IMR-90 (cell line): ENCODE data around the gene FARS2.

Experiments
- CEBPB ChIP-seq: IDR thresholded peaks from 2 replicates; pipeline ENCODE4 v1.6.1; 2012; ENCODE audit warnings: low read depth, low read length, improper control_type of control experiment
- CHD1 ChIP-seq: IDR thresholded peaks from 2 replicates; pipeline ENCODE4 v1.6.1; 2012; ENCODE audit warnings: low read depth, low read length, improper control_type of control experiment
- FOS ChIP-seq: fragments of 150-350 bp; IDR thresholded peaks from 2 replicates; pipeline ENCODE4 v1.6.1; 2016; ENCODE audit warnings: low read depth, low read length
- MAFK ChIP-seq: IDR thresholded peaks from 2 replicates; pipeline ENCODE4 v1.6.1; 2012; ENCODE audit warnings: low read depth, low read length, improper control_type of control experiment
- POLR2A ChIP-seq: IDR thresholded peaks from 2 replicates; pipeline ENCODE4 v1.6.1; 2012; ENCODE audit warnings: mild to moderate bottlenecking, low read depth, low read length
- TF ChIP-seq, protein P1 (sequence below): conservative IDR thresholded peaks from 2 replicates; pipeline ENCODE4 v1.5.1; 2012; ENCODE audit warnings: mild to moderate bottlenecking, low read depth, low read length, improper control_type of control experiment
- TF ChIP-seq, protein P2 (sequence below): fragments of 150-350 bp; IDR thresholded peaks from 2 replicates; pipeline ENCODE4 v1.6.1; 2017; ENCODE audit warnings: mild to moderate bottlenecking, antibody characterized with exemption, low read length, low read depth
- TF ChIP-seq, protein P3 (sequence below): fragments of 150-350 bp; IDR thresholded peaks from 2 replicates; pipeline ENCODE4 v1.6.1; 2016; ENCODE audit warnings: low read depth, mild to moderate bottlenecking, low read length, moderate library complexity, borderline replicate concordance

DNA sequence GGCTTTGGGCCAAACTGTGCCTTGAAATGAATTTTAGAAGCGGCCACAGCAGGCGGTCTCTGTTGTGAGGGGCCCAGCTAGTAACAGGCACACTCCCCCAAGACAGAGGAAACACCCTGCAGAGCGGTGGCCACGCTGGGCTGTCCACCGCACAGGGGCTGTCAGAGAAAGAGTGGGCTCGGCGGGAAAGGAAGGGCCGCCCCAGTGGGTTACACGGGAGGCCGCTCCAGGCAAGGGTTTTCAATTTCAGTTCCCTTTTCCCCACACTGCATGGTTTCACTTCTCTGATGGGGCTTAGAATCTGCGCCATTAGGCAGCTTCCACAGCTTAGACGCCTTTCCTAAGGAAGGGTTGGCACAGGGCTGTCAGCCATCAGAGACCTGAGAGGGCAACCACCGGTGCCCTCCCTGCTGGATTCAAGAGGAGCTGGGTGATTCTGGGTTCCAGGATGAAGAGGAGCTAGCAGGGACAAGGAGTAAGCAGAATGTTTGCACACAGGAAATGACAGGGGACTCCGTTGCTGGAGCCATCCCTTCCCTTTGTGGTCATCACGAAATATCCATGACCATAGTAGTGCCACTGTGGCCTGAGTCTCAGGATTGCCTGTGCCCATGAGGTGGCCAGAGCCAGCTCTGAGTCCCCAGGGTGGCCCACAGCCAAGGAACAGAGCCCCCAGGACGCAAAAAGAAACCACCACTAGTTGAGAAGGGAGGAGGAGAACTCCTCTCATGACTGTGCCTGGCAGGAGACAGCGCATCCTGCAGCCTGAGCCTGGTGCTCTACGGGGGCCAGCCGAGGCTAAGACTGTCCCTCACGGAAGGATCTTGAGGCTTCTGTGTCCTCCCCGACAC, 462.8 kb downstream of the FARS2 start:
- TF ChIP-seq, protein P1, sequence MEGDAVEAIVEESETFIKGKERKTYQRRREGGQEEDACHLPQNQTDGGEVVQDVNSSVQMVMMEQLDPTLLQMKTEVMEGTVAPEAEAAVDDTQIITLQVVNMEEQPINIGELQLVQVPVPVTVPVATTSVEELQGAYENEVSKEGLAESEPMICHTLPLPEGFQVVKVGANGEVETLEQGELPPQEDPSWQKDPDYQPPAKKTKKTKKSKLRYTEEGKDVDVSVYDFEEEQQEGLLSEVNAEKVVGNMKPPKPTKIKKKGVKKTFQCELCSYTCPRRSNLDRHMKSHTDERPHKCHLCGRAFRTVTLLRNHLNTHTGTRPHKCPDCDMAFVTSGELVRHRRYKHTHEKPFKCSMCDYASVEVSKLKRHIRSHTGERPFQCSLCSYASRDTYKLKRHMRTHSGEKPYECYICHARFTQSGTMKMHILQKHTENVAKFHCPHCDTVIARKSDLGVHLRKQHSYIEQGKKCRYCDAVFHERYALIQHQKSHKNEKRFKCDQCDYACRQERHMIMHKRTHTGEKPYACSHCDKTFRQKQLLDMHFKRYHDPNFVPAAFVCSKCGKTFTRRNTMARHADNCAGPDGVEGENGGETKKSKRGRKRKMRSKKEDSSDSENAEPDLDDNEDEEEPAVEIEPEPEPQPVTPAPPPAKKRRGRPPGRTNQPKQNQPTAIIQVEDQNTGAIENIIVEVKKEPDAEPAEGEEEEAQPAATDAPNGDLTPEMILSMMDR: no peak
- TF ChIP-seq POLR2A (no peak), CEBPB (no peak), MAFK (no peak), CHD1 (no peak), FOS (no peak)
- TF ChIP-seq, protein P2, sequence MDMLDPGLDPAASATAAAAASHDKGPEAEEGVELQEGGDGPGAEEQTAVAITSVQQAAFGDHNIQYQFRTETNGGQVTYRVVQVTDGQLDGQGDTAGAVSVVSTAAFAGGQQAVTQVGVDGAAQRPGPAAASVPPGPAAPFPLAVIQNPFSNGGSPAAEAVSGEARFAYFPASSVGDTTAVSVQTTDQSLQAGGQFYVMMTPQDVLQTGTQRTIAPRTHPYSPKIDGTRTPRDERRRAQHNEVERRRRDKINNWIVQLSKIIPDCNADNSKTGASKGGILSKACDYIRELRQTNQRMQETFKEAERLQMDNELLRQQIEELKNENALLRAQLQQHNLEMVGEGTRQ: no peak
- TF ChIP-seq, protein P3, sequence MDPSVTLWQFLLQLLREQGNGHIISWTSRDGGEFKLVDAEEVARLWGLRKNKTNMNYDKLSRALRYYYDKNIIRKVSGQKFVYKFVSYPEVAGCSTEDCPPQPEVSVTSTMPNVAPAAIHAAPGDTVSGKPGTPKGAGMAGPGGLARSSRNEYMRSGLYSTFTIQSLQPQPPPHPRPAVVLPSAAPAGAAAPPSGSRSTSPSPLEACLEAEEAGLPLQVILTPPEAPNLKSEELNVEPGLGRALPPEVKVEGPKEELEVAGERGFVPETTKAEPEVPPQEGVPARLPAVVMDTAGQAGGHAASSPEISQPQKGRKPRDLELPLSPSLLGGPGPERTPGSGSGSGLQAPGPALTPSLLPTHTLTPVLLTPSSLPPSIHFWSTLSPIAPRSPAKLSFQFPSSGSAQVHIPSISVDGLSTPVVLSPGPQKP: no peak
